Measurements from ENCODE around the gene BMP8A.

DNA sequence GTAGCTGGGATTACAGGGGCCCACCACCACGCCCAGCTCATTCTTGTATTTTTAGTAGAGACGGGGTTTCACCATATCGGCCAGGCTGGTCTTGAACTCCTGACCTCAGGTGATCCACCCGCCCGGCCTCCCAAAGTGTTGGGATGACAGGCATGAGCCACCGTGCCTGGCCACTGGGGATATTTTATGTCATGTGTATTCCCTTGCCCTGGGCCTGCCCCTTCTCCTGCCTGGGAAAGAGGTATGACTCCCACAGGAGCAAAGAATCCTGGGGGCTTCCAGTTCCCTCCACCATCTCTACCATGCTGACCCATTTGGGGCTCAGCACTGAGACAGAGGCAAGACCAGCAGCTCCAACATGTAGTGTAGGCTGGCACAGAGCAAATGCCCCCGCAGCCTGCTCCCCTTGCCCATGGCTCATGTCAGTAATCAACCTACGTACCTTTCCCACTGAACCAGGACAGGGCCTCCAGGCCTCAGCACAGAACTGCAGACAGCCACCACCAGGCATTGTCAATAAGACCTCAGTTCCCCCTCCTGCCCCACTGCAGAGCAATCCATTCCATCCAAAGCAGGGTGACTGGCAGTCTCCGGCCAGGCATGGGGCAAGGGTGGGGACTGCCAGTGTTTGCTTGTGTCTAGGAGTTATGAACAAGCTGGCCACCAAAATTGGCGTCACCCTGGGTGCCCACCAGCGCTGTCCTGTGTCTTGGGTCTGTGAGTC, 35.2 kb downstream of the BMP8A start:
- TF ChIP-seq, protein P1, sequence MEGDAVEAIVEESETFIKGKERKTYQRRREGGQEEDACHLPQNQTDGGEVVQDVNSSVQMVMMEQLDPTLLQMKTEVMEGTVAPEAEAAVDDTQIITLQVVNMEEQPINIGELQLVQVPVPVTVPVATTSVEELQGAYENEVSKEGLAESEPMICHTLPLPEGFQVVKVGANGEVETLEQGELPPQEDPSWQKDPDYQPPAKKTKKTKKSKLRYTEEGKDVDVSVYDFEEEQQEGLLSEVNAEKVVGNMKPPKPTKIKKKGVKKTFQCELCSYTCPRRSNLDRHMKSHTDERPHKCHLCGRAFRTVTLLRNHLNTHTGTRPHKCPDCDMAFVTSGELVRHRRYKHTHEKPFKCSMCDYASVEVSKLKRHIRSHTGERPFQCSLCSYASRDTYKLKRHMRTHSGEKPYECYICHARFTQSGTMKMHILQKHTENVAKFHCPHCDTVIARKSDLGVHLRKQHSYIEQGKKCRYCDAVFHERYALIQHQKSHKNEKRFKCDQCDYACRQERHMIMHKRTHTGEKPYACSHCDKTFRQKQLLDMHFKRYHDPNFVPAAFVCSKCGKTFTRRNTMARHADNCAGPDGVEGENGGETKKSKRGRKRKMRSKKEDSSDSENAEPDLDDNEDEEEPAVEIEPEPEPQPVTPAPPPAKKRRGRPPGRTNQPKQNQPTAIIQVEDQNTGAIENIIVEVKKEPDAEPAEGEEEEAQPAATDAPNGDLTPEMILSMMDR (conservative IDR thresholded peaks at IDR 0.05; ENCODE audit: low read length) = no peak
- TF ChIP-seq EZH2phosphoT487 (IDR thresholded peaks at IDR 0.05; ENCODE audit: borderline replicate concordance) = no peak
